CD8-positive, alpha-beta memory T cell (primary cell): Measurements from ENCODE around the gene GPR146. TPM values are rescaled to one million over a fixed set of nuclear protein-coding genes. Genes with fewer than 3 reads are reported as not detected.
A peak's percentile ranks its signal among the peaks of the same experiment; 100 is the strongest.
"Not testable (repeated sequence)": the region's sequence is repeated elsewhere in the genome, so short reads cannot be mapped to it uniquely, and the experiment has no call there.

Source experiments
- CTCF ChIA-PET: fragments of 350-600 bp; sonication (Branson Sonifier 250); formaldehyde crosslinking; loops from one replicate; lab custom pipeline; 2021; ENCODE audit warnings: antibody characterized with exemption; lab: Charles Lee
- POLR2A ChIA-PET: fragments of 350-600 bp; sonication (Branson Sonifier 250); formaldehyde crosslinking; loops from one replicate; lab custom pipeline; 2021; ENCODE audit warnings: antibody characterized with exemption; lab: Charles Lee
- DNase-seq, 5 donors: peaks; one replicate each; pipeline versions ENCODE4 v3.0.0 to v3.0.0-alpha.2; 2020 to 2022; ENCODE audit warnings: mixed read lengths in 1 of 5
- H3K27ac ChIP-seq: one replicate; pipeline ENCODE4 v1.7.0; 2013; ENCODE audit warnings: low read depth, mild to moderate bottlenecking, low read length, moderate library complexity
- H3K27me3 ChIP-seq: 2 replicates; pipeline ENCODE4 v1.7.0; 2013; ENCODE audit warnings: low read length, mild to moderate bottlenecking; ENCODE audit not compliant: insufficient read depth, poor library complexity, severe bottlenecking
- H3K36me3 ChIP-seq: 2 replicates; pipeline ENCODE4 v1.7.0; 2013; ENCODE audit warnings: mild to moderate bottlenecking, low read length, moderate library complexity; ENCODE audit not compliant: insufficient read depth
- H3K4me1 ChIP-seq: 2 replicates; pipeline ENCODE4 v1.7.0; 2013; ENCODE audit warnings: mild to moderate bottlenecking, low read length, moderate library complexity; ENCODE audit not compliant: insufficient read depth
- H3K4me3 ChIP-seq: 2 replicates; pipeline ENCODE4 v1.7.0; 2013; ENCODE audit warnings: mild to moderate bottlenecking, low read length
- H3K9me3 ChIP-seq: 2 replicates; pipeline ENCODE4 v1.7.0; 2013; ENCODE audit warnings: mild to moderate bottlenecking, low read length
- H3K27ac Mint-ChIP-seq, 8 donors: one replicate each; pipeline ENCODE4 v1.8.0; 2020 to 2021; ENCODE audit warnings: mixed read lengths in 8 of 8, mild to moderate bottlenecking in 6 of 8, inconsistent platforms in 3 of 8, moderate library complexity in 3 of 8
- H3K27me3 Mint-ChIP-seq, 2 donors: one replicate each; pipeline ENCODE4 v1.8.0; 2020 to 2021; ENCODE audit warnings: mixed read lengths in 2 of 2, mild to moderate bottlenecking in 1 of 2, moderate library complexity in 1 of 2
- H3K36me3 Mint-ChIP-seq, 3 donors: one replicate each; pipeline ENCODE4 v1.8.0; 2020 to 2021; ENCODE audit warnings: mixed read lengths in 3 of 3, inconsistent platforms in 1 of 3, mild to moderate bottlenecking in 1 of 3
- H3K4me1 Mint-ChIP-seq, 3 donors: one replicate each; pipeline ENCODE4 v1.8.0; 2020 to 2021; ENCODE audit warnings: mixed read lengths in 3 of 3, inconsistent platforms in 1 of 3, mild to moderate bottlenecking in 1 of 3
- H3K4me3 Mint-ChIP-seq, 7 donors: one replicate each; pipeline ENCODE4 v1.8.0; 2020 to 2021; ENCODE audit warnings: mixed read lengths in 7 of 7, mild to moderate bottlenecking in 6 of 7, moderate library complexity in 4 of 7, inconsistent platforms in 2 of 7
- H3K9me3 Mint-ChIP-seq, 5 donors: one replicate each; pipeline ENCODE4 v1.8.0; 2020 to 2022; ENCODE audit warnings: mixed read lengths in 5 of 5, mild to moderate bottlenecking in 3 of 5, moderate library complexity in 2 of 5, inconsistent platforms in 1 of 5
- polyA plus RNA-seq: library from polyadenylated mRNA; unstranded; fragments of 300-500 nt; fragmentation: Illumina TruSeq; gene quantifications from one replicate; pipeline ENCODE4 v1.2.3, GENCODE V29; 2021
- total RNA-seq, 2 experiments: library from RNA; stranded (reverse); gene quantifications; one replicate each; pipeline ENCODE4 v1.2.3, GENCODE V29; 2021

GPR146 gene
- total and polyA plus RNA-seq, 3 experiments from 2014 or later: 0.55 to 1.2 (median 0.70) TPM

GRCh38 chr7:1068013-1068412 lies 23.7 kb downstream of the GPR146 start:
- Mint-ChIP-seq H3K9me3 (no peaks in the 10 kb centered on the region), H3K27ac (no peak overlapping the region), H3K36me3 (no peaks in the 10 kb centered on the region), H3K4me3 (no peak overlapping the region), H3K4me1 (peaks cover 2 to 8% (median 8%) of the 10 kb centered on the region in 3 donors), H3K27me3 (no peaks in the 10 kb centered on the region)
- H3K9me3 ChIP-seq: no peaks in the 10 kb centered on the region
- H3K36me3 ChIP-seq: no peaks in the 10 kb centered on the region
- CTCF ChIA-PET: interaction anchor here (2.1 kb wide), 1 partner anchor 75 kb away, joined by 19 read pairs; no protein-coding TSS in a partner anchor
- POLR2A ChIA-PET: interaction anchor here (1.1 kb wide), 1 partner anchor 73 kb away, joined by 3 read pairs; no protein-coding TSS in a partner anchor
- H3K4me1 ChIP-seq: peaks cover 8% of the 10 kb centered on the region
- no peak overlapping the region for H3K4me3 ChIP-seq
- DNase-seq: no peak
- H3K27me3 ChIP-seq: no peaks in the 10 kb centered on the region
- no peak overlapping the region for H3K27ac ChIP-seq

- H3K9me3 ChIP-seq: no peaks in the 10 kb centered on the region
- no peak overlapping the region for H3K27ac ChIP-seq
- Mint-ChIP-seq H3K9me3 (no peaks in the 10 kb centered on the region), H3K27ac (no peak overlapping the region), H3K4me1 (peaks cover 2 to 8% (median 8%) of the 10 kb centered on the region in 3 donors), H3K36me3 (no peaks in the 10 kb centered on the region), H3K4me3 (no peak overlapping the region), H3K27me3 (no peaks in the 10 kb centered on the region)
- no peaks in the 10 kb centered on the region for H3K27me3 ChIP-seq
- no peak overlapping the region for H3K4me3 ChIP-seq
- DNase-seq: no peak
- peaks cover 8% of the 10 kb centered on the region for H3K4me1 ChIP-seq
- POLR2A ChIA-PET: no interaction called here
- no peaks in the 10 kb centered on the region for H3K36me3 ChIP-seq
- CTCF ChIA-PET: interaction anchor here (2.1 kb wide), 1 partner anchor 75 kb away, joined by 19 read pairs; no protein-coding TSS in a partner anchor
Observed at GRCh38 chr7:1068619-1069018, 24.3 kb downstream of the GPR146 start.

- ChIA-PET CTCF (interaction anchor here (2.9 kb wide), 1 partner anchor 77 kb away, joined by 14 read pairs; no protein-coding TSS in a partner anchor), POLR2A (no interaction called here)
- no peak overlapping the region for H3K4me3 Mint-ChIP-seq
- no peak for DNase-seq
- peaks cover 2% of the 10 kb centered on the region for H3K4me1 ChIP-seq
- H3K4me3 ChIP-seq: no peak overlapping the region
- H3K36me3 Mint-ChIP-seq: no peaks in the 10 kb centered on the region
- no peaks in the 10 kb centered on the region for H3K9me3 ChIP-seq
- H3K36me3 ChIP-seq: no peaks in the 10 kb centered on the region
- H3K27ac ChIP-seq: no peak overlapping the region
- no peak overlapping the region for H3K27ac Mint-ChIP-seq
- no peaks in the 10 kb centered on the region for H3K9me3 Mint-ChIP-seq
- no peaks in the 10 kb centered on the region for H3K27me3 ChIP-seq
- no peaks in the 10 kb centered on the region for H3K27me3 Mint-ChIP-seq
- H3K4me1 Mint-ChIP-seq: peaks cover 1 to 3% (median 2%) of the 10 kb centered on the region in 3 donors
Observed at GRCh38 chr7:1070544-1071011, 26.2 kb downstream of the GPR146 start.

GRCh38 chr7:1071731-1072254 lies 27.4 kb downstream of the GPR146 start:
- Histone ChIP-seq H3K4me1 (no peaks in the 10 kb centered on the region), H3K9me3 (no peaks in the 10 kb centered on the region), H3K36me3 (no peaks in the 10 kb centered on the region), H3K27me3 (no peaks in the 10 kb centered on the region), H3K27ac (no peak overlapping the region), H3K4me3 (no peak overlapping the region)
- POLR2A ChIA-PET: interaction anchor here (0.6 kb wide), 1 partner anchor 78 kb away, joined by 5 read pairs; no protein-coding TSS in a partner anchor
- no peak overlapping the region for H3K27ac Mint-ChIP-seq
- CTCF ChIA-PET: interaction anchor here (2.9 kb wide), 1 partner anchor 78 kb away, joined by 14 read pairs; no protein-coding TSS in a partner anchor
- no peaks in the 10 kb centered on the region for H3K9me3 Mint-ChIP-seq
- H3K4me3 Mint-ChIP-seq: no peak overlapping the region
- no peaks in the 10 kb centered on the region for H3K4me1 Mint-ChIP-seq
- no peaks in the 10 kb centered on the region for H3K27me3 Mint-ChIP-seq
- no peaks in the 10 kb centered on the region for H3K36me3 Mint-ChIP-seq
- DNase-seq: no peak

GRCh38 chr7:1073142-1073977 lies 29.0 kb downstream of the GPR146 start:
- H3K4me3 ChIP-seq: no peak overlapping the region
- no peaks in the 10 kb centered on the region for H3K4me1 Mint-ChIP-seq
- ChIA-PET CTCF (interaction anchor here (2.9 kb wide), 1 partner anchor 80 kb away, joined by 14 read pairs; no protein-coding TSS in a partner anchor), POLR2A (no interaction called here)
- H3K27me3 ChIP-seq: no peaks in the 10 kb centered on the region
- H3K9me3 Mint-ChIP-seq: no peaks in the 10 kb centered on the region
- no peaks in the 10 kb centered on the region for H3K9me3 ChIP-seq
- no peaks in the 10 kb centered on the region for H3K36me3 Mint-ChIP-seq
- peak overlapping the region in 1 of 8 donors; percentile 58 for H3K27ac Mint-ChIP-seq
- no peaks in the 10 kb centered on the region for H3K27me3 Mint-ChIP-seq
- DNase-seq: no peak
- H3K27ac ChIP-seq: no peak overlapping the region
- no peaks in the 10 kb centered on the region for H3K36me3 ChIP-seq
- no peaks in the 10 kb centered on the region for H3K4me1 ChIP-seq
- H3K4me3 Mint-ChIP-seq: no peak overlapping the region

- H3K27me3 Mint-ChIP-seq, H3K4me1 Mint-ChIP-seq, H3K9me3 Mint-ChIP-seq, H3K4me3 Mint-ChIP-seq, H3K36me3 Mint-ChIP-seq, H3K4me3 ChIP-seq, H3K27me3 ChIP-seq, H3K27ac Mint-ChIP-seq, H3K27ac ChIP-seq, H3K4me1 ChIP-seq, DNase-seq, H3K36me3 ChIP-seq, H3K9me3 ChIP-seq, POLR2A ChIA-PET, CTCF ChIA-PET: not testable (repeated sequence)
Observed at GRCh38 chr7:1074018-1074417, 29.7 kb downstream of the GPR146 start.

GRCh38 chr7:1074593-1075431 lies 30.5 kb downstream of the GPR146 start:
- Histone ChIP-seq H3K4me1 (no peaks in the 10 kb centered on the region), H3K36me3 (no peaks in the 10 kb centered on the region), H3K4me3 (no peak overlapping the region), H3K9me3 (no peaks in the 10 kb centered on the region), H3K27me3 (no peaks in the 10 kb centered on the region), H3K27ac (no peak overlapping the region)
- Mint-ChIP-seq H3K27ac (peak overlapping the region in 1 of 8 donors; percentile 24), H3K36me3 (no peaks in the 10 kb centered on the region), H3K4me3 (no peak overlapping the region), H3K27me3 (no peaks in the 10 kb centered on the region), H3K4me1 (no peaks in the 10 kb centered on the region), H3K9me3 (no peaks in the 10 kb centered on the region)
- POLR2A ChIA-PET: interaction anchor here (0.6 kb wide), 1 partner anchor 29 kb away, joined by 5 read pairs; no protein-coding TSS in a partner anchor
- CTCF ChIA-PET: interaction anchor here (1.2 to 1.8 kb wide), 4 partner anchors 9 to 101 kb away, joined by 3 to 9 read pairs (median 6); no protein-coding TSS in a partner anchor
- no peak for DNase-seq
